Central memory CD8-positive, alpha-beta T cell (primary cell): ENCODE measurements around the gene OTOGL.

Source experiments
- ATAC-seq: fragments of 150-1000 bp; cut with Tn5 transposase; replicated peaks from 2 replicates; pipeline ENCODE4 v1.10.0; 2022; ENCODE audit warnings: mild to moderate bottlenecking, moderate FRiP score, moderate number of reproducible peaks; ENCODE audit not compliant: poor library complexity, severe bottlenecking; ENCODE audit errors: extremely low read depth
- DNase-seq, 2 donors: peaks; one replicate each; pipeline ENCODE4 v3.0.0; 2021; ENCODE audit warnings: low spot score in 2 of 2
- H3K27ac Mint-ChIP-seq: one replicate; pipeline ENCODE4 v1.8.0; 2022; ENCODE audit warnings: low read depth, mild to moderate bottlenecking, moderate library complexity, mixed read lengths
- H3K27me3 Mint-ChIP-seq: one replicate; pipeline ENCODE4 v1.8.0; 2022; ENCODE audit warnings: mixed read lengths
- H3K36me3 Mint-ChIP-seq: one replicate; pipeline ENCODE4 v1.8.0; 2022; ENCODE audit warnings: mild to moderate bottlenecking, moderate library complexity, mixed read lengths; ENCODE audit not compliant: insufficient read depth
- H3K4me1 Mint-ChIP-seq: one replicate; pipeline ENCODE4 v1.8.0; 2022; ENCODE audit warnings: mixed read lengths
- H3K4me3 Mint-ChIP-seq: one replicate; pipeline ENCODE4 v1.8.0; 2022; ENCODE audit warnings: mild to moderate bottlenecking, moderate library complexity, mixed read lengths
- H3K9me3 Mint-ChIP-seq: one replicate; pipeline ENCODE4 v1.8.0; 2022; ENCODE audit warnings: mixed read lengths

Gene OTOGL

DNA sequence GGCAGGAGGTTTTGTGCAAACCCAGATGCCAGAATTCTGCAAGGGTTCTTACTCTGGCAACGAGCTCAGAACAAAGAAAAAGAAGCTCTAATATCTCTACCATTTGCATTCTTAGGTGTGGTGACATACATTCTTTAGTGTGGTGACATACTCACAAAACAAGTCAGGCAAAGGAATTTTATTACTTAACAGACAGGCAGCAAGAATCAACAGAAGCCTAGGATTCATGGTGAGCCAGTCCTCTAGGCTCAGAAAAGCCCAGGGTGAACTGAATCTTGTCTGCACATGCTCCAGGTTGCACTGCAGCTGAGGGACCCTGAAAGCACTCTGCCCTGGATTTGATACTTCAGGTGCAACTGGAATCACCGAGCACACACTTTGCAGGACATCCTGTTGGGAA lies 222.3 kb downstream of the OTOGL start:
- no peaks in the 10 kb centered on the region for H3K27me3 Mint-ChIP-seq
- ATAC-seq, result no peak
- H3K4me3 Mint-ChIP-seq, result no peak overlapping the region
- no peak for DNase-seq
- peaks cover 9% of the 10 kb centered on the region for H3K9me3 Mint-ChIP-seq
- H3K27ac Mint-ChIP-seq, result no peak overlapping the region
- H3K36me3 Mint-ChIP-seq, result no peaks in the 10 kb centered on the region
- H3K4me1 Mint-ChIP-seq, result no peaks in the 10 kb centered on the region

DNA sequence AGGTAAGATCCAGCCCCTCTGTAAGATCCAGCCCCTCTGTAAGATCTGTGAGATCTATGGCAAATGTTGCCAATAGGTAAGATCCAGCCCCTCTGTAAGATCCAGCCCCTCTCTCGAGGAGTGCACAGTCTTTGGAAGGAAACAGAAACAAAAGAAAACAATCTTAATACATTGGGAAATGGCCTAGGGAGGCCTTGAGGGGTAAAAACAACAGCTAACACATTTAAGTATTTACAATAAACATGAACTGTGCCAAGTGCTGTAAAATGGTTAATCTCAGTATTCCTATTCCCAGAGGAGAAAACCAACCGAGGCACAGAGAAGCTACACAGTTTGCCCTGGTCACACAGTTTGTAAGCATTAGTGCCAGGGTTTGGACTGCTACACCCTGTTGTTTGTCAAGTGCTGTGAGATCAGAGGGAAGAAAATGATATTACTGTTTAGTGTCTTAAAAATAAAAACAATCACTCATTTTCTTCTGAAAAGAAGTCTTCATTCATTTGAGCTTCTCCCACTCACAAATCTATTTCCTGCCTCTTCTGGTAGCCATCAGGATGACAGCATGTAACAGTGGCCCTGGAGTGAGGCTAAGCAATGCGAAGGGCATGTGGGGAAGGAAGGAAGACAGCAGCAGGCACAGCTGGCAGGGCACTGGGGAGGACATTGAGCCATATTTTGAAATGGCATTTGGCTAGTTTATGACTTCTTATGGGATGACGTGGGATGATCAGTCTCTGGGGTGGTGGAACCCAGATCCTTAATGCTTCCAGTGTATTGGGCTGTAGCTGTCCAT lies 226.0 kb downstream of the OTOGL start:
- Mint-ChIP-seq H3K27ac (no peak overlapping the region), H3K27me3 (no peaks in the 10 kb centered on the region), H3K9me3 (peaks cover 9% of the 10 kb centered on the region), H3K4me3 (no peak overlapping the region), H3K36me3 (no peaks in the 10 kb centered on the region), H3K4me1 (no peaks in the 10 kb centered on the region)
- ATAC-seq (no peak), DNase-seq (no peak)

DNA sequence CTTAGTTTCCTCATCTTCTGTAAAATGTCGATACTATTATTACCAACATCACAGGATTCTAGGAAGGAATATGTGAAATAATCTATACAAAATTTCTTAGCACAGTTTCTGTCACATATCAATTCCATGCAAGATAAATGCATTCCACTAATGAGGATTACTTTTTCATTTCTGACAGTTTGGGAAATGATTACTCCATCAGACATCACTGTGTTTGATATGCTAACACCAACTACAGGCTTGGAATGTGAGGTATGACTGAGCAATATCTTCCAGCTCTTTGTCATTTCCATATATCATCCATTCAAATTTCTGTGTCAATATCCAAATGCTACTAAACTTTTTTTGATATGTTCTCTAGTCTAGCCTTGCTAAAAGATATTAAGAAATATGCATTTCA lies 233.5 kb downstream of the OTOGL start:
- ATAC-seq, result no peak
- H3K9me3 Mint-ChIP-seq, result peaks cover 6% of the 10 kb centered on the region
- DNase-seq, result no peak
- no peak overlapping the region for H3K4me3 Mint-ChIP-seq
- no peaks in the 10 kb centered on the region for H3K4me1 Mint-ChIP-seq
- no peaks in the 10 kb centered on the region for H3K27me3 Mint-ChIP-seq
- H3K36me3 Mint-ChIP-seq, result no peaks in the 10 kb centered on the region
- H3K27ac Mint-ChIP-seq, result no peak overlapping the region

DNA sequence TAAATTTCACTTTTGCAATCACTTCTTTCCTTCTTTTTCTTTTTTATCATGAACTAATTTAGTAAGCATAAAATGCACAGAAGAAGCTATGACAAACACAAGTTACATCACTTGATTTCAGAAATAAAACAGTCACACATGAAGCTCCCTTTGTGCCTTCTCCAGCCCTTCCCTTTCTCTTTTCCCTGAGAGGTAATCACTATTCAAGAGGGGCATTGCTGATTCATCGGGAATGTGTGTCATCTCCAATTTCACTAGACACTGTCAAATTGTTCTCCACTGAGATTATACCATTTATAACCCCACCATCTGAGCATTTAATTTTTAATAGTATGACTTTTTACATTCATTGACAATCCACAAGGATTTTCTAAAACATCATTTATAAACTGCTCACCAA lies 253.1 kb downstream of the OTOGL start:
- no peaks in the 10 kb centered on the region for H3K27me3 Mint-ChIP-seq
- H3K4me3 Mint-ChIP-seq, result no peak overlapping the region
- no peak overlapping the region for H3K27ac Mint-ChIP-seq
- ATAC-seq (no peak), DNase-seq (no peak)
- peaks cover 10% of the 10 kb centered on the region for H3K9me3 Mint-ChIP-seq
- no peaks in the 10 kb centered on the region for H3K4me1 Mint-ChIP-seq
- no peaks in the 10 kb centered on the region for H3K36me3 Mint-ChIP-seq

DNA sequence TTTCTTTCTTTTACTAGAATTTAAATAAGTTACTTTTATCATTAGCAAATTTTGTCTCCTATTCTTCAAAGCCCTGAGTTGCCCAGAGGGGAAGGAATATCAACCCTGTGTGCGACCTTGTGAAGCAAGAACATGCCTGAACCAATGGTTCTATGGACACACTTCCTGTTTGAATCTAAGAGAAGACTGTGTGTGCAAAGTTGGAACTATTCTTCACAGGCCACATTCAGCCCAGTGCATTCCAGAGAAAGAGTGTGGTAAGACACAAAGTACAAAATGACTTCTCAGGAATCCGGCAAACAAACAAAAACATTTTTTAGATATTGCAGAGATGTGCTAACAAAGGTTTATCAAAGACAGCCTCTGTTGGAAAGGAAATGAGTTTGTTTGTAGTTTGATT lies 253.9 kb downstream of the OTOGL start:
- Mint-ChIP-seq H3K27ac (no peak overlapping the region), H3K36me3 (no peaks in the 10 kb centered on the region), H3K4me3 (no peak overlapping the region), H3K9me3 (peaks cover 10% of the 10 kb centered on the region), H3K4me1 (no peaks in the 10 kb centered on the region), H3K27me3 (no peaks in the 10 kb centered on the region)
- DNase-seq, result no peak
- no peak for ATAC-seq

DNA sequence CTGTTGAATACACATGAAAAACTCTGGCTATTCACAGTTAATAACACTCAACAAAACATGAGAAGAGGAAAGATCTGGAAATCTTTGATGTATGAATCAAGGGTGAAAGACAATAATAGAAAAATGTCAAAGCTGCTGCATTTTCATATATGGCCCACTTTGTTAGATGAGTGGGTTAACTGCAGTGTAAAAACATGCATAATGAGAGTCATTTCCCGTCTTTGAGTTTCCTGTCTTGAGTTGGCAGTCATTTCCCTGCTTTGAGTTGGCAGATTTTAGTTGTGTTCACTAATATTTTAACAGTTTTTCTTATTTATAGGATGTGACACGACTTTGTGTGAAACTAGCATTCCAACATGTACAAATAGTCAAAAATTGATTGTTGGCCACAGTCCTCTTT lies 256.8 kb downstream of the OTOGL start:
- no peak for DNase-seq
- Mint-ChIP-seq H3K9me3 (no peaks in the 10 kb centered on the region), H3K27ac (no peak overlapping the region), H3K36me3 (no peaks in the 10 kb centered on the region), H3K4me3 (no peak overlapping the region), H3K27me3 (no peaks in the 10 kb centered on the region), H3K4me1 (no peaks in the 10 kb centered on the region)
- ATAC-seq, result no peak

DNA sequence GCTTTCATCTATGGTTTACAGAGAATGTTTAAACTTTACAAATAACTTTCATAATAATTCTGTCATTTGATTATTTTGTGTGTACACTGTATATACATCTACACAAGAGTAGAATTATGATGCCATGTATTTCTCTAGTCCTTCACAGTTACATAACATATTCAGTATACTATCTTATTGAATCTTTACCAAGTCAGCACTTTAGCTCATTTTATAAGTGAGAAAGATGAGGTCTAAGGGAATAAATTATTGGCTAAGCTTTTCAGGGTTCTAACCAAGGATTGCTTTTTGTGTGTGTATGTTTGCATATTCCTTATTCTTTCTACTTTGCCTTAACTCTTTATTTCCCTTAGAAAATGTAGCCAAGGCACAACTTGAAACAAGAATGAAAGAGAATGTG lies 260.4 kb downstream of the OTOGL start:
- H3K27ac Mint-ChIP-seq, result no peak overlapping the region
- H3K27me3 Mint-ChIP-seq, result no peaks in the 10 kb centered on the region
- H3K36me3 Mint-ChIP-seq, result no peaks in the 10 kb centered on the region
- H3K9me3 Mint-ChIP-seq, result peaks cover 9% of the 10 kb centered on the region
- H3K4me1 Mint-ChIP-seq, result no peaks in the 10 kb centered on the region
- H3K4me3 Mint-ChIP-seq, result no peak overlapping the region
- ATAC-seq, result no peak
- no peak for DNase-seq

DNA sequence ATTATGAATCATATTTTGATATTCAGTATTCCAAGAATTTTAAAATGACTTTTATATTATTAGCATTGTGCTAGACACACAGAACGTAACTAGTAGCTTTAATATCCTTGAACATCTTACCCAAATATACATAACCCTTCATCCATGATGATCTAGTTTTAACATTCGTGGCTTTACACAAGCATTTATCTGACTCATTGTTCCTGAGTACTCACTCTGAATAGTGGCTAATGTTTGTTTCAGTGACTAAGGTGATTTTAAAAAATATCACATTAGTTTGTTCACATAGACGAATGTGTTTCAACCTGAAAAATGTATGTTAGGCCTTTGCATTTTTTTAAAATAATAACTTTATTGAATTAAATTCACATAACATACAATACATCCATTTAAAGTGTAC lies 264.7 kb downstream of the OTOGL start:
- no peak overlapping the region for H3K27ac Mint-ChIP-seq
- no peak for ATAC-seq

DNA sequence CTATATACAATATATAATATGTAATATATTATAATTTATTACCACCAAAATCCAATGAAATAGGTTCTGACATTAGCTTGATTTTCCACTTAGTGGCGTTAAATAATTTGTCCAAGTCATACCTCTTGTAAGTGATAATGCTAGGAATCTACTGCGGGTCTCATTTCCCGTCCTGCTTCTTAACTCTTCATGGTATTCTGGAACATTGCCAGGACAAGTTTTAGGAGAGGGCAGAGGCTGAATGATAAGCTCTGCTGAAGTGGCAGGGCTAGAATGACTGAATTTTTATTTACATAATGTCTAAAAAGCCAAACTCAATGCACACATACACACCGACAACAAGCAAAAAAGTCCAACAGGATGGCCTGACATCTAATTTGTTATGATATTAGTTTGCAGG lies 274.3 kb downstream of the OTOGL start:
- Mint-ChIP-seq H3K36me3 (peaks cover 1% of the 10 kb centered on the region), H3K27me3 (no peaks in the 10 kb centered on the region), H3K4me3 (no peak overlapping the region), H3K4me1 (no peaks in the 10 kb centered on the region), H3K9me3 (peaks cover 8% of the 10 kb centered on the region), H3K27ac (no peak overlapping the region)
- no peak for ATAC-seq
- DNase-seq, result no peak

More for the DNA sequence above, 264.7 kb downstream of the OTOGL start:
- H3K36me3 Mint-ChIP-seq, result no peaks in the 10 kb centered on the region
- no peaks in the 10 kb centered on the region for H3K27me3 Mint-ChIP-seq
- H3K4me3 Mint-ChIP-seq, result no peak overlapping the region
- DNase-seq, result no peak
- H3K4me1 Mint-ChIP-seq, result no peaks in the 10 kb centered on the region
- peaks cover 9% of the 10 kb centered on the region for H3K9me3 Mint-ChIP-seq

DNA sequence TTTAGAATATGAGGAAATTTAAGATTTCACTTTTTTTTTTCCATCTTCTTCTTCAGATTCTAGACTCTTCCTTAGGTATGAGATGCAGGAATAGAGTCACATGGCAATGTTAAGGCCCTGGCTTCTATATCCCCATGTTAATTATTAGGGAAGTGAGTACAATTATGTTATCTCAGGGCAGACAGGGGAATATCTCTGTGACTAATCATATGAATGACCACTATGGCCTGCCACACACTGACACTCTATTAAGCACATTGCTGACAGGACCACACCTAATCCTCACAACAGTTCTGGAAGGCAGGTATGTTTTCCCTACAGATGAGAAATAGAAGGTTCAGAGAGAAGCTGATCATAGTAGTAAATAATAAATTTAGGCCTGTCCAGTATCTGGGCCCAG lies 275.3 kb downstream of the OTOGL start:
- ATAC-seq (no peak), DNase-seq (no peak)

DNA sequence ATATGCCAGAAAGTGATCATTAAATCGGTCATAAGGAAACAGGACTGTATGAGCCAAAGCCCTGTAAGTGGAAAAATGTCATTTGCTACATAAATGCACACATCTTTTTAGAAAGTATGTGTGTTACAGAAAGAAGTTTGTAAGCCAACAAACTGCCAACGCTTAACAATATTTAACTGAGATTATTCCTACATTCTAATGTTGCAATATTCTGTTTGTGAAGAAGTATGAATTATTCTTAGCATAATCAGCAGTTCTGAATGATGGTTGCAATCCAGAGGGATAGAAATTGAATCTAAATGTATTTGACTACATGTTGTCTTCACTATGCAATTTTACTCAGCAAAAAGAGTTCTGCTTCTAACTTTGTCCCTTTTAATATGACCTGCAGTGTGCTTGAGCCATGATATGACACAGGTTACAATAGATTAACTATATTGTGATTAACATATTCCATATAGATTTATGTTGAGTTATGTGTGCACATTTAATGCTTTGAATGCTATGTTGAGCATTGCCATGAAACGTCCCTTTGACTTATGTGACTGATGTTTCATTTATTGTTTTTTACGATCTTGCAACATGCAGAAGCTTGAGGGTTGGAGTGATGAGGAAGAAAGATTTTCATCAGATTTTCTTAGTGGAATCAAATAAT lies 277.9 kb downstream of the OTOGL start:
- Mint-ChIP-seq H3K4me3 (no peak overlapping the region), H3K4me1 (no peaks in the 10 kb centered on the region), H3K27ac (no peak overlapping the region), H3K27me3 (no peaks in the 10 kb centered on the region), H3K36me3 (peaks cover 1% of the 10 kb centered on the region), H3K9me3 (peaks cover 14% of the 10 kb centered on the region)
- no peak for ATAC-seq
- DNase-seq, result no peak

More for the DNA sequence above, 275.3 kb downstream of the OTOGL start:
- Mint-ChIP-seq H3K4me1 (no peaks in the 10 kb centered on the region), H3K36me3 (peaks cover 1% of the 10 kb centered on the region), H3K4me3 (no peak overlapping the region), H3K27me3 (no peaks in the 10 kb centered on the region), H3K27ac (no peak overlapping the region), H3K9me3 (peaks cover 8% of the 10 kb centered on the region)

DNA sequence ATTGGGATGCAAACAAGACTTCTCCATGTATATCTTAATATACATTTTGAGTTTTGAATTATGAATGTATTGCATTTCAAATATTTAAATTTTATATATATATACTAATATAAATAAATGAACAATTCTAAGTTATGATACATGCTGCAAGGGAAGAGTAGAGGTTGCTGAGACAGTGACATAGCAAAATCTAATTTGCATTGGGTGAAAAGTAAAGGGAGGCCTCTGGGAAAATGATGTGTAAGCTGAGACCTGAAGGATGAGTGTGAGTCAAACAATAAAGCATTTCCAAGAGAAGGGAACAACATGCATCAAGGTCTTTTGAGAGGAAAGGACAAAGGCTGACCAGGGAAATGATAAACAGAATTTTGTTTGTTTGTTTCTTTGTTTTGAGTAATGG lies 281.8 kb downstream of the OTOGL start:
- Mint-ChIP-seq H3K27me3 (no peaks in the 10 kb centered on the region), H3K27ac (no peak overlapping the region), H3K4me3 (no peak overlapping the region), H3K36me3 (no peaks in the 10 kb centered on the region), H3K9me3 (peaks cover 12% of the 10 kb centered on the region), H3K4me1 (no peaks in the 10 kb centered on the region)
- DNase-seq (no peak), ATAC-seq (no peak)

DNA sequence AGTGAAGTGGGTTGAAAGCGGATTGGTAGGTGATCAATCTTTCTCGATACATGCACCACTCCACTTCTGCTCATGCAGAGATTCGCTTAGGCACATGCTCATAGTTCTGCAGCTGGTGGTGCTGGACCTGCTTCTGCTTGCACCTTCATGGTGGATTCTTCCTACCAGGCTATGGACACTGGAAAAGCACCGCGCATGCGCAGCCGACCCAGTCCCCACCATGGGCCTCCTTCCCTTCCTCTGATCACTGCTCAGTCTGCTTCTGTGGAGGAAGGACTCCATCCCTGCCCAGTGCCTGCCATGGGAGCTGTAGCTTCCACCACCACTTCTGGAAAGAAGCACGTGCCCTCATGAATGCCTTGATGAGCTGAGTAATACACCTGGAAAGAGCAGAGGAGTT lies 282.9 kb downstream of the OTOGL start:
- H3K4me3 Mint-ChIP-seq, result no peak overlapping the region
- H3K36me3 Mint-ChIP-seq, result no peaks in the 10 kb centered on the region
- H3K9me3 Mint-ChIP-seq, result peaks cover 17% of the 10 kb centered on the region
- no peaks in the 10 kb centered on the region for H3K4me1 Mint-ChIP-seq
- no peak overlapping the region for H3K27ac Mint-ChIP-seq
- no peak for ATAC-seq
- H3K27me3 Mint-ChIP-seq, result no peaks in the 10 kb centered on the region
- DNase-seq, result no peak
